K562 (cell line): ENCODE results near the gene ITGB5. TPM values are rescaled to one million over a fixed set of nuclear protein-coding genes. Genes with fewer than 3 reads are reported as not detected.

Experiments used
- ARID4B ChIP-seq: sonication (generic); formaldehyde crosslinking; IDR thresholded peaks from 2 replicates; pipeline ENCODE4 v1.8.0; 2022; ENCODE audit warnings: mild to moderate bottlenecking, missing genetic modification reagents
- CAMTA2 ChIP-seq: fragments of 250-450 bp; sonication (Bioruptor Pico); conservative IDR thresholded peaks from 2 replicates; pipeline ENCODE4 v1.5.1; 2022
- ESRRA ChIP-seq: fragments of 450-650 bp; IDR thresholded peaks from 2 replicates; pipeline ENCODE4 v1.6.1; 2014; ENCODE audit warnings: low read depth, mild to moderate bottlenecking, moderate library complexity, borderline replicate concordance
- FOSL1 ChIP-seq: fragments of 200-800 bp; sonication (Bioruptor generic); conservative IDR thresholded peaks from 2 replicates; pipeline ENCODE4 v1.6.1; 2016; ENCODE audit warnings: missing genetic modification characterization, missing compliant biosample characterization
- MBD1 ChIP-seq: fragments of 250-450 bp; sonication (Bioruptor Pico); IDR thresholded peaks from 2 replicates; pipeline ENCODE4 v1.8.0; 2022; ENCODE audit warnings: inconsistent platforms
- PTRF ChIP-seq: fragments of 450-650 bp; IDR thresholded peaks from 2 replicates; pipeline ENCODE4 v1.6.1; 2016; ENCODE audit warnings: mild to moderate bottlenecking, missing genetic modification characterization, missing compliant biosample characterization
- RCOR1 ChIP-seq, 2 experiments: IDR thresholded peaks; 2 replicates each; pipeline ENCODE4 v1.6.1; 2012; ENCODE audit warnings: low read depth in 2 of 2, low read length in 2 of 2, borderline replicate concordance in 1 of 2, improper control_type of control experiment in 1 of 2
- STAT6 ChIP-seq: sonication (generic); formaldehyde crosslinking; IDR thresholded peaks from 2 replicates; pipeline ENCODE4 v1.8.1; 2023; ENCODE audit warnings: mild to moderate bottlenecking, missing genetic modification reagents
- TEAD4 ChIP-seq, 2 experiments: sonication (generic) in 1 of 2; formaldehyde crosslinking in 1 of 2; IDR thresholded peaks; 2 replicates each; pipeline versions ENCODE4 v1.6.1 to v1.8.0; 2012 to 2022; ENCODE audit warnings: borderline replicate concordance in 1 of 2, inconsistent platforms in 1 of 2, low read length in 1 of 2, mild to moderate bottlenecking in 1 of 2, missing genetic modification reagents in 1 of 2
- ZBTB43 ChIP-seq: sonication (generic); formaldehyde crosslinking; IDR thresholded peaks from 2 replicates; pipeline ENCODE4 v1.8.0; 2023; ENCODE audit warnings: mild to moderate bottlenecking, missing genetic modification reagents
- ZNF24 ChIP-seq: fragments of 450-650 bp; IDR thresholded peaks from 2 replicates; pipeline ENCODE4 v1.6.1; 2016
- ZNF274 ChIP-seq: IDR thresholded peaks from 2 replicates; pipeline ENCODE4 v1.6.1; 2011; ENCODE audit warnings: low read depth, mild to moderate bottlenecking, low read length, moderate library complexity, borderline replicate concordance
- ZNF277 ChIP-seq: fragments of 250-450 bp; sonication (Bioruptor Pico); IDR thresholded peaks from 2 replicates; pipeline ENCODE4 v1.8.0; 2022; ENCODE audit warnings: inconsistent platforms, mild to moderate bottlenecking, moderate library complexity, borderline replicate concordance
- ZNF668 ChIP-seq: fragments of 250-450 bp; sonication (Bioruptor Pico); IDR thresholded peaks from 2 replicates; pipeline ENCODE4 v1.8.0; 2022; ENCODE audit warnings: mild to moderate bottlenecking, inconsistent platforms
- polyA plus RNA-seq, 8 experiments: library from polyadenylated mRNA; depleted of rRNA in 4 of 8; stranded (reverse) in 5 of 8; unstranded in 3 of 8; fragments of >200 nt; fragmentation: Nextera tagmentation in 2 of 8; fragmentation: Illumina TruSeq in 1 of 8; extraction: Ambion mirVana in 2 of 8; extraction: Trizol in 1 of 8; gene quantifications; 2 replicates each; pipeline versions ENCODE4 v1.2.1 to v1.2.3, GENCODE V29; 2011 to 2014; ENCODE audit warnings: inconsistent platforms in 1 of 8, missing spikeins in 1 of 8
- total RNA-seq, 7 experiments: library from RNA; depleted of rRNA in 6 of 7; stranded (reverse); fragments of >200 nt in 6 of 7; fragmentation: Illumina TruSeq in 2 of 7; extraction: Trizol in 2 of 7; gene quantifications; 2 replicates each; pipeline versions ENCODE4 v1.2.1 to v1.2.3, GENCODE V29; 2011 to 2021; ENCODE audit warnings: low replicate concordance in 1 of 7

Gene ITGB5
- total and polyA plus RNA-seq, 9 of the 15 experiments (the other 6 are each of a cell fraction or from before 2014, with no cell fraction given), result 1.7 to 46.8 (median 9.9) TPM

GRCh38 chr3:124812291-124813265, 74.6 kb downstream of the ITGB5 start (continued):
- TF ChIP-seq MBD1 (CRISPR knock-in tag), result no peak
- TF ChIP-seq ZNF274, result no peak
- TF ChIP-seq ESRRA, result no peak
- TF ChIP-seq STAT6, result no peak
- peak in 1 of 2 experiments; percentile 29; a peak in 1 of 4 replicates for TF ChIP-seq RCOR1 (IDR thresholded peaks at IDR 0.05; ENCODE audit: borderline replicate concordance in 1 of 2, low read depth in 2 of 2, low read length in 2 of 2)
- TF ChIP-seq CAMTA2 (CRISPR knock-in tag), result no peak
- peak; percentile 56 for TF ChIP-seq TEAD4 (IDR thresholded peaks at IDR 0.05; ENCODE audit: low read length)
- no peak for TF ChIP-seq TEAD4 (CRISPR knock-in tag; IDR thresholded peaks at IDR 0.05; ENCODE audit: borderline replicate concordance)
- TF ChIP-seq FOSL1 (tag), result peak; percentile 97
- no peak for TF ChIP-seq PTRF (tag)
- TF ChIP-seq ZNF24, result no peak
- no peak for TF ChIP-seq ZNF277 (CRISPR knock-in tag)
- no peak for TF ChIP-seq ARID4B
- TF ChIP-seq ZNF668, result no peak
- TF ChIP-seq ZBTB43, result no peak
